Small intestine (tissue), 7 donors: ENCODE results near the gene TRIB2. TPM values are rescaled to one million over a fixed set of nuclear protein-coding genes. Genes with fewer than 3 reads are reported as not detected.
A peak's percentile ranks its signal among the peaks of the same experiment; 100 is the strongest.

Experiments
- DNase-seq, 2 donors: peaks; one replicate each; pipeline versions ENCODE4 v3.0.0 to v3.0.0-alpha.2; 2013
- FAIRE-seq: peaks from 2 replicates; lab custom pipeline; 2012; peaks lifted over from hg19 to GRCh38; lab: Jason Lieb, UNC
- H3K27ac ChIP-seq, 3 donors: one replicate each; pipeline ENCODE4 v1.5.1; 2013; ENCODE audit warnings: low read length in 2 of 3, mild to moderate bottlenecking in 2 of 3, control low read depth in 1 of 3, inconsistent platforms in 1 of 3, low read depth in 1 of 3, moderate library complexity in 1 of 3
- H3K27me3 ChIP-seq, 3 donors: one replicate each; pipeline ENCODE4 v1.6.1; 2013; ENCODE audit warnings: low read length in 3 of 3, inconsistent platforms in 1 of 3; ENCODE audit not compliant: control insufficient read depth in 3 of 3, insufficient read depth in 3 of 3
- H3K36me3 ChIP-seq, 3 donors: one replicate each; pipeline ENCODE4 v1.6.1; 2013; ENCODE audit warnings: low read length in 3 of 3, inconsistent platforms in 1 of 3, low read depth in 1 of 3, mild to moderate bottlenecking in 1 of 3, moderate library complexity in 1 of 3; ENCODE audit not compliant: control insufficient read depth in 3 of 3, insufficient read depth in 2 of 3
- H3K4me1 ChIP-seq, 3 donors: one replicate each; pipeline ENCODE4 v1.6.1; 2013; ENCODE audit warnings: low read length in 2 of 3, inconsistent platforms in 1 of 3, low read depth in 1 of 3, mild to moderate bottlenecking in 1 of 3, moderate library complexity in 1 of 3; ENCODE audit not compliant: control insufficient read depth in 3 of 3, insufficient read depth in 2 of 3
- H3K4me3 ChIP-seq, 3 donors: one replicate each; pipeline ENCODE4 v1.5.1; 2013; ENCODE audit warnings: low read length in 3 of 3, control low read depth in 1 of 3, inconsistent platforms in 1 of 3, low read depth in 1 of 3, mild to moderate bottlenecking in 1 of 3, moderate library complexity in 1 of 3
- H3K9me3 ChIP-seq, 2 donors: one replicate each; pipeline ENCODE4 v1.6.1; 2013; ENCODE audit warnings: low read depth in 1 of 2, low read length in 1 of 2; ENCODE audit not compliant: control insufficient read depth in 2 of 2, insufficient read depth in 1 of 2
- WGBS, 3 donors: extraction: QIAGEN DNeasy Blood & Tissue Kit; methylation state at CpG; one replicate each; pipeline ENCODE4 v1.1.7; 2013; 5-methylcytosine and 5-hydroxymethylcytosine counted together
- polyA plus RNA-seq, 4 donors: library from polyadenylated mRNA; stranded (reverse) in 3 of 4; unstranded in 1 of 4; fragments of 200-250 nt in 3 of 4; fragments of 120-200 nt in 1 of 4; gene quantifications; one replicate each; pipeline versions ENCODE4 v1.2.1 to v1.2.3, GENCODE V29; 2013
- donor health status: healthy with polysubstance abuse.
- donor health status: control.
- donor health status: control.
- donor health status: Bipolar disorder and iron deficiency.
- donor health status: healthy.

Gene TRIB2
- polyA plus RNA-seq, 4 donors = 7.3 to 20.1 (median 13.7) TPM

GRCh38 chr2:12702168-12703121, 14.3 kb upstream of the TRIB2 start:
- H3K27ac ChIP-seq = peak overlapping the region in 1 of 3 donors; percentile 51
- DNase-seq = peak in 1 of 2 donors; percentile 36

GRCh38 chr2:12704378-12704777, 12.4 kb upstream of the TRIB2 start:
- Histone ChIP-seq H3K27ac (no peak overlapping the region), H3K27me3 (no peaks in the 10 kb centered on the region), H3K4me3 (no peak overlapping the region), H3K36me3 (no peaks in the 10 kb centered on the region), H3K9me3 (peaks cover 0 to 6% of the 10 kb centered on the region in 2 donors), H3K4me1 (peaks cover 0 to 2% (median 0%) of the 10 kb centered on the region in 3 donors)
- FAIRE-seq (no peak), DNase-seq (no peak)

More at GRCh38 chr2:12702168-12703121, 14.3 kb upstream of the TRIB2 start:
- no peak for FAIRE-seq
- WGBS, 3 donors = 38 to 52% (median 47%) methylated on average over 7 of the region's 7 CpGs
- Histone ChIP-seq H3K4me1 (no peaks in the 10 kb centered on the region), H3K9me3 (peaks cover 0 to 6% of the 10 kb centered on the region in 2 donors), H3K36me3 (no peaks in the 10 kb centered on the region), H3K27me3 (no peaks in the 10 kb centered on the region), H3K4me3 (no peak overlapping the region)

DNA sequence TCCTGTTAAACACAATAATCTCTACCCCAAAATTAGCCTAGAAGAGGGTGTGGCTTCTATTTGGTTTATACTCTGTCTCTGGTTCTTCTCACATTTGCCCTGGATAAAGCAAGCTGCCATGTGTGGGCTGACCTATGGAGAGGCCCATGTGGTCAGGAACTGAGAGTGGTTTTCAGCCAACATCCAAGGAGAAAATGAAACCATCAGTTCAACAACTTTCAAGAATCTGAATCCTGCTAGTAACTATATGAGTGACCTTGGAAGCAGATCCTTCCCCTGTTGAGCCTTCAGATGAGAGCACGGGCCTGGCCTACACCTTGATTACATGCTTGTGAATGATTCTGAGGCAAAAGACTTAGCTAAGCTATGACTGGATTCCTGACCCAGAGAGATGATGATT, 11.5 kb upstream of the TRIB2 start:
- H3K4me1 ChIP-seq = peaks cover 0 to 3% (median 0%) of the 10 kb centered on the region in 3 donors
- no peaks in the 10 kb centered on the region for H3K36me3 ChIP-seq
- no peak overlapping the region for H3K4me3 ChIP-seq
- DNase-seq = no peak
- peaks cover 0 to 6% of the 10 kb centered on the region in 2 donors for H3K9me3 ChIP-seq
- H3K27ac ChIP-seq = no peak overlapping the region
- no peaks in the 10 kb centered on the region for H3K27me3 ChIP-seq
- FAIRE-seq = no peak
- 94 to 99% (median 95%) methylated on average over 1 of the region's 1 CpG for WGBS, 3 donors

DNA sequence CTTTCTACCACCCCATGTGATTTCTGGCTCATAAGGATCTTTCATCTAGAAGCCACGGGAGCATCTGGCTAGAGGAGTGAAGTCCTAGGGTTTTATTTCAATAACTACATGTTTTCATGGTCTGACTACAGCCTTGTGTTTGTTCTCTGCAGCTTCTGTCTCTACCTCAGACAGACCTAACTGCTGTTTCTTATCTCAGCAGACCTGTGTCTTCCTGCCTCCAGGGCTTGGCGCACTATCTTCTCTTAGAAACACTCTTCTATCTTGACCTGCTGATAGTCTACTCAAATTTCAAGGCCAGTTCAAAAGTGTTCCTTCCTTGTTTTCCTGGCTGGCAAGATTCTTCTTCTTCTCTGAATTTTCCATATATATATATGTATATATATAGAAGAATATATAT, 11.0 kb upstream of the TRIB2 start:
- DNase-seq = no peak
- WGBS, 3 donors = 93 to 97% (median 97%) methylated on average over 2 of the region's 2 CpGs
- Histone ChIP-seq H3K4me3 (no peak overlapping the region), H3K27ac (no peak overlapping the region), H3K27me3 (no peaks in the 10 kb centered on the region), H3K9me3 (peaks cover 0 to 6% of the 10 kb centered on the region in 2 donors), H3K36me3 (no peaks in the 10 kb centered on the region), H3K4me1 (peaks cover 0 to 7% (median 0%) of the 10 kb centered on the region in 3 donors)
- FAIRE-seq = no peak

GRCh38 chr2:12708508-12709206, 8.1 kb upstream of the TRIB2 start:
- Histone ChIP-seq H3K27ac (peak overlapping the region in 1 of 3 donors; percentile 67), H3K9me3 (peaks cover 0 to 6% of the 10 kb centered on the region in 2 donors), H3K4me1 (peaks cover 0 to 7% (median 0%) of the 10 kb centered on the region in 3 donors), H3K36me3 (no peaks in the 10 kb centered on the region), H3K4me3 (no peak overlapping the region), H3K27me3 (no peaks in the 10 kb centered on the region)
- no peak for FAIRE-seq
- WGBS, 3 donors = 76 to 84% (median 82%) methylated on average over 8 of the region's 8 CpGs
- DNase-seq = no peak

DNA sequence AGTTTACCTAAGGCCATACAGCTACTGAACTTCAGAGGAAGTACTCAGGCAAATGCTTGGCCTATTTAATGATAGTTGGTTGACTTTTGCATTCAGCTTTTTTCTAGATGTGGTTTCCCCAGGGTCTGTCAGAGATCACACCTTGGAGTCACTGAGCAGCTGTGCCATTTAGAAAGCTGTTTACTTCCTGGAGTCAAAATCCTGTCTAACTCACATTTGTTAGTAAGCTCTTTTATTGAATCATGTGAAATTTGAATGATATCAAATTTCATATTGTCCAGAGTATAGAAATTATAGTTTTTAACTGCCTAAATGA, 7.6 kb upstream of the TRIB2 start:
- peaks cover 0 to 6% of the 10 kb centered on the region in 2 donors for H3K9me3 ChIP-seq
- no peak overlapping the region for H3K27ac ChIP-seq
- no peak overlapping the region for H3K4me3 ChIP-seq
- H3K36me3 ChIP-seq = no peaks in the 10 kb centered on the region
- DNase-seq = peak in 1 of 2 donors; percentile 58
- H3K27me3 ChIP-seq = no peaks in the 10 kb centered on the region
- FAIRE-seq = no peak
- peaks cover 0 to 7% (median 0%) of the 10 kb centered on the region in 3 donors for H3K4me1 ChIP-seq

DNA sequence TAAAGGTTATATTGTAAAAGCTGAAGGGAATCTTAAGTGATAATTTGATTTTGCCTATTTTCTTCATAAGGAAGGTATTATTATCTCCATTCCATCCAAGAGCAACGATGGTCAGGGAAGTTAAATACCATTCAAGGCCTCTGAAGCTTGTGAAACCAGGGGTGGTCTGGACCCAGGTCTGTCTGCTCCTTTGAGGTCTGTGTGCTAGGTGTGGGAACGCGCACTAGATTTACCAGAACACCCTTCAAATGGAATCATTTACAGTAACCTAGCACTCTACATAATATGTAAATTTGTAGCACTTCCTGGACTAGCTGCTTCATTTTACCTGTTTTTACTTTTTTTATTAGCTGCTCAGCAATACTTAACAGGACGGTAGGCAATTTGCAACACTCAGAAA, 6.4 kb upstream of the TRIB2 start:
- Histone ChIP-seq H3K4me1 (peaks cover 0 to 9% (median 0%) of the 10 kb centered on the region in 3 donors), H3K9me3 (peaks cover 0 to 2% of the 10 kb centered on the region in 2 donors), H3K27me3 (peaks cover 0 to 2% (median 0%) of the 10 kb centered on the region in 3 donors), H3K4me3 (no peak overlapping the region), H3K36me3 (no peaks in the 10 kb centered on the region), H3K27ac (no peak overlapping the region)
- DNase-seq (no peak), FAIRE-seq (no peak)
- 70 to 87% (median 73%) methylated on average over 4 of the region's 4 CpGs for WGBS, 3 donors

DNA sequence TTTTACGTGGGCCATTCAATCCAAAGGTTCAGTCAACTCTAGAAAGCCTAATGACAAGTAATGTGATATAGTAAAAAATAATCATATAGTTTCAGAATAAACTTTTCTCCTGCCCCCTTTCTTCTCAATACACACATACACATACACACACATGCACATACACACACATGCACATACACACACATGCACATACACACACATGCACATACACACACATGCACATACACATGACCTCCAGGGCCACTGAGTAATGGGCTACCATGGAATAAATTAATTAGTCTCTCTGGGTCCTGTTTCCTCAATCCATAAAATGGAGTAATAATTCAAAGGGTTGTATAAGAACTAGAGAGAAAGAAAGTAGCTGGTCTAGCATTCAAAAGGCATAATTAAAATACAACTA, 5.4 kb upstream of the TRIB2 start:
- DNase-seq (no peak), FAIRE-seq (no peak)
- H3K4me1 ChIP-seq = peaks cover 0 to 10% (median 0%) of the 10 kb centered on the region in 3 donors
- H3K27me3 ChIP-seq = peaks cover 0 to 11% (median 0%) of the 10 kb centered on the region in 3 donors
- H3K4me3 ChIP-seq = no peak overlapping the region
- H3K27ac ChIP-seq = no peak overlapping the region
- 95 to 98% (median 97%) methylated on average over 1 of the region's 1 CpG for WGBS, 3 donors
- no peaks in the 10 kb centered on the region for H3K36me3 ChIP-seq
- H3K9me3 ChIP-seq = no peaks in the 10 kb centered on the region
